Activated CD4-positive, CD25-positive, alpha-beta regulatory T cell treated with anti-CD3 and anti-CD28 coated beads, Interleukin-2, amount 50 U/mL, for 24 hours (primary cell): ENCODE measurements around the gene RAP1A.
A peak's percentile ranks its signal among the peaks of the same experiment; 100 is the strongest.
"Not testable (repeated sequence)": the region's sequence is repeated elsewhere in the genome, so short reads cannot be mapped to it uniquely, and the experiment has no call there.

Experiments used
- ATAC-seq, 2 donors: fragments of 150-1000 bp; cut with Tn5 transposase; one replicate each; pipeline ENCODE4 v1.10.0; 2021; ENCODE audit warnings: mild to moderate bottlenecking in 1 of 2, moderate library complexity in 1 of 2

Gene RAP1A

DNA sequence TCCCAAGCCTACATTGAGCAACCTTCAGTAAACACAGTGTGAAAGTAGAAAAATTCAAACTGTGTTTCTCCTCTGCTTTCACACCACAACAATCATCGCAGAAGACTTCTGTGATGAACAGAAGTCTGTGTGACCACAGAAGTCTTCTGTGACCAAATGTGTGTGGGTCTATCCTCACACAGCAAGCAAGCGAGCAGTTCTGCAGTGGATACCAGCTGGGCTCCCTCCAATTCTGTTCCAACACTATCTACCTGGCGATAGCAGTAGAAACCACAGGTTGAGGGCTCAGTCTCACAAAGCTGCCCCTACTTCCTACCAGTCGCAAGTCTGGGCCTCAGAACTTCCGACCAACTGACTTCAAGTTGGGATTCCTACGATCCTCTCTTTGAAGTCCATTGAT lies 21.0 kb upstream of the RAP1A start:
- ATAC-seq: peak; percentile 4

DNA sequence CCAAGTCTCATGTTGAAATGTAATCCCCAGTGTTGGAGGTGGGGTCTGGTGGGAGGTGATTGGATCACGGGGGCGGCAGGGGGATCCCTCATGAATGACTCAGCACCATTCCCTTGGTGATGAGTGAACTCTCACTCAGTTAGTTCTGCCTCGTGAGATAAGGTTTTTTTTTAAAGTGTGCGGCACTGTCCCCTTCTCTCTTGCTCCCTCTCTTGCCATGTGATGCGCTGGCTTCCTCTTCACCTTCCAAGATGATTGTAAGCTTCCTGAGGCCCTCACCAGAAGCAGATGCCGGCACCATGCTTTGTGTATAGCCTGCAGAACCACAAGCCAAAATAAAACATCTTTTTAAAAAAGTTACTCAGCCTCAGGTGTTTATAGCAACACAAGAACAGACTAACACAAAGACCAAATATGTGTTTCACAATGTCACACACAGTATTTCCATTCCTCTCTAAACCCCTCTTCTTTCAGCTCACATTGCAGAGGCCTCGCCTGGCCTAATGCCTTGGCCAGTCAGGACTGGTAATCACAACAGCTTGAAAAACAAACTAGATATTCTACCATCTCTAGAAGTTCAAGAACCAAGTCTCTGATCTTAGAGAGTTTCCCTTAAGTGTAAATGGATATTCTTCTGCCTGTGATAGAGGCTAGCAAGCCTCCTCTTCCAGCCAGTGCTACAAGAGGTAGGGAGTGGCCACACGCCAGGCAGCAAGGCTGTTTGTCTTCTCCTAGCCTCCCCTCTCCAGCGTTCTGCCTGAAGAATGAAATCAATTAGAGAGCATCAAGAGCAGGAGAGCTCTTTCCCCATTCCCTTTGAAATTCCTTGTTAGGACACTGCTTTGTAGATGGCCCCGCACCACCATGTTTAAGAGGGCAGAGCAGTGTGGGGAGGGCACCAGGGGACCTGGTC lies 19.6 kb upstream of the RAP1A start:
- ATAC-seq: no peak

DNA sequence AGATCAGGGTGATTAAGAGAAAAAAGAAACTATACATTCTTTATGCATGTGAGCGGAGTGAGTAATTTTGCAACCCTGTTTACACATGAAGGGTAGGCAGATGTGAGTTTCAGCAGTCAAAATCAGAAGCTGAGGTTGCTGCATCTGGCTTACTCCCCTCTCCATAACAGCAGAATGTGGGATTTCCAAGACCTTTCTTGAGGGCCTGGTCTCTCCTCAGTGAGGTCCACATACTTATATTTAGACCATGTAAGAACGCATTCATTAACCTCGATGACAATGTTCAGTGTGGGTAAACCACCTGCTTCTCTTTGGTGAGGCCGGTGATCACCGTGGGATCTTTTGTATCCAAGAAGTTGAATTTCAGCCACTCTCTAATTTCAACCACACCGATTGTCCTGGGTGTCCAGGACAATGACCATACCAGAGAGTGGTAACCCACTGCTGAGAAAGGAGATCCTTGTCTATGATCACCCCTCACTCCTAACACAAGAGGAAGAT lies 18.7 kb upstream of the RAP1A start:
- ATAC-seq: peak; percentile 67 to 71

DNA sequence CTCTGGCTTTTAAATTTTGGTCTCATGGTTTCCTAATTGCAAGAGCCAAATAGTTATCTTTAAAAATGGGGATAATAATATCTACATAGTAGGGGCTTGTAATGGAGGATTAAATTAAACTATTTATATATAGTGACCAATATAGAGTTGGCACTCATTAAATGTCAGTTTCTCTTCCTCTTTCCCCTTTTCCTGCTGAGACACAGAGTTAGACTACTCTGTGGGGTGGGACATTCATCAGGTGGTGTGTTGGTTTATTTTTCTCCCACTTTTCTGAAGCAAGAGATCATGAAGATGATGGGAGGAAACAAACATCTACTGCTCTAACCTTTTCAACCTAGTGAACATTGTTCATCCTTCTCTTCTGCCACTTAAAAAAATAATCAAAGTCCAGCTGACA lies 17.3 kb upstream of the RAP1A start:
- no peak for ATAC-seq

DNA sequence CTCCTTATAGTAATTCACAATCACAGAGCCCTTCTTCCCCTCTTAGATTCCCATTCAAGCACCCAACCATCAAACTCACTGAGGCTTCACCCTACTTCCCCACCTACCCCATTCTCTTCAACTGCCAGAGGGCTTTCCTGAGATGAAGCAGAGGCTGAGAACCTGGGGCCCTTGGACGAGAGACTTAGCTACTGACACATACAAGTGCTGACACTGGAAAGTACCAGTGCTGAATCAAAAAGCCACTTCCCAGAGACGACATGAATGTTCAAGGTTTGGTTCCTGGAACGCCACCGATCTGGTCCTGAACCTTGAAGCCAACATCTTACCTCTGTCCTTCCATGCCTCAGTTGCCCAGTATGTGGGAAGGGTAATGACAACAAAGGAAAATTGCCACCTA lies 16.6 kb upstream of the RAP1A start:
- ATAC-seq: peak; percentile 16 to 17

DNA sequence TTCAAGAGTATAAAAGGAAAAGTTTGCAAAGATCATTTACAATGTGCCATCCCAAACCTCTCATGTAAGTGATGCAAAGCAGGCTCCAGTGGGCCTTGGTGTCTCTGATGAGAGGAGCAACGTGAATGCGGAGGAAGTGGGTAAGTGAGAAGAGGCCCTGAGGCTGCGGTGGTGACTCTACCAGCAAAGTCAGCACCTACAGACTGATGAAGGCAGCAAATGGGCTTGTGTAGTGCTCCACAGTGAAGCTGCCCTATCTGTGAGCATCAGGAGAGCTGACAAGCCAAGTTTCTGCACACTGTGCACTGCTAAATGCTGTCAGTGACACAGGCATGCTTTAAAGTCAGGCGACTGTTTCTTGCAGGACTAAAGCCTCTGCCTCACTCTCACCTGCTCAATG lies 15.6 kb upstream of the RAP1A start:
- peak; percentile 78 to 83 for ATAC-seq

GRCh38 chr1:111604931-111605330 lies 14.7 kb upstream of the RAP1A start:
- no peak for ATAC-seq

DNA sequence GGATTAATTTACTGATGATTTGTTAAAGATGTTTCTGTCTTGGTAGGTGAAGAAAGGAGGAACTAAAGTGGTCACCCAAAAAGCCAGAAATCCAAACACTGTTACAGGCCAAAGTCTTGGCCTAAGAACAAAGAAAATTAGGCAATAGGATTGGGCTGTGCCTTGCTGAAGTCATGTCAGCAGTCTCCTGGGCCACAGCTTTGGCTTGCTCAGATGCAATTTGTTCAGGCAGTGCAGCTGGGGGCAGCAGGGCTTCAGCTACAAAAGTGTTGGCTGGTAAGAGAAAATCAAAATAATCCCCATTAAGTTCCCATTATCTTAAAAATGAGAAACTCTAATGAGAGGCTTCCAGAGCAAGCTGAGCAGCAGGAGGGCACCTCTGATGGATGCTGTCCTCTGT lies 14.0 kb upstream of the RAP1A start:
- no peak for ATAC-seq

GRCh38 chr1:111606457-111607215 lies 13.0 kb upstream of the RAP1A start:
- ATAC-seq: not testable (repeated sequence)

DNA sequence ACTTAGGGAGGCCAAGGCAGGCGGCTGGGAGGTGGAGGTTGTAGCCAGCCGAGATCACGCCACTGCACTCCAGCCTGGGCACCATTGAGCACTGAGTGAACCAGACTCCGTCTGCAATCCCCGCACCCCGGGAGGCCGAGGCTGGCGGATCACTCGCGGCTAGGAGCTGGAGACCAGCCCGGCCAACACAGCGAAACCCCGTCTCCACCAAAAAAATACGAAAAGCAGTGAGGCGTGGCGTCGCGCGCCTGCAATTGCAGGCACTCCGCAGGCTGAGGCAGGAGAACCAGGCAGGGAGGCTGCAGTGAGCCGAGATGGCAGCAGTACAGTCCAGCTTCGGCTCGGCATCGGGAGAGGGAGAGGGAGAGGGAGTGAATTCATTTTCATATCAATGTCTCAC lies 11.1 kb upstream of the RAP1A start:
- not testable (repeated sequence) for ATAC-seq

DNA sequence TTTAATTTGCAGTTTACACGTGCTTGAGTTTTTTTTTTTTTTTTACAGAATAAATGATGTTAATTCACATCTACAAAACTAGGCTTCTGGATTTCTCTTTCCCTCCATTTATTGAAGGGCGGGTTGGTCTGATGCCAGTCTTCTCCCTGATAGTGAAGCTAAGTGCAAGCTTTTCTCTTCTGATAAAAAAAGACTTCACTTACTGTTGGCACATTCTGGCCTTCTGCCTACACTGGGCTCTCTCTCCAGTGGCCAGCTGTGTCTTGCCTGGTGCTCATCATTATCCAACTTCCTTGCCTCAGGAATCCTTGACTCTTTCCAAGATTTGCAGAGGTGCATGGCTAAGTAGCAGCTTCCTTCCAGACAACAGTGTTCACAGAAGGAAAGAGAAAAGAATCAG lies 7.6 kb upstream of the RAP1A start:
- no peak for ATAC-seq

GRCh38 chr1:111615870-111616715 lies 3.5 kb upstream of the RAP1A start:
- peak; percentile 37 to 41 for ATAC-seq

GRCh38 chr1:111618081-111618480 lies 1.5 kb upstream of the RAP1A start:
- peak; percentile 8 to 29 for ATAC-seq

- ATAC-seq: peak; percentile 1 to 2
Observed at GRCh38 chr1:111618961-111619634, 491 bp upstream of the RAP1A start.

DNA sequence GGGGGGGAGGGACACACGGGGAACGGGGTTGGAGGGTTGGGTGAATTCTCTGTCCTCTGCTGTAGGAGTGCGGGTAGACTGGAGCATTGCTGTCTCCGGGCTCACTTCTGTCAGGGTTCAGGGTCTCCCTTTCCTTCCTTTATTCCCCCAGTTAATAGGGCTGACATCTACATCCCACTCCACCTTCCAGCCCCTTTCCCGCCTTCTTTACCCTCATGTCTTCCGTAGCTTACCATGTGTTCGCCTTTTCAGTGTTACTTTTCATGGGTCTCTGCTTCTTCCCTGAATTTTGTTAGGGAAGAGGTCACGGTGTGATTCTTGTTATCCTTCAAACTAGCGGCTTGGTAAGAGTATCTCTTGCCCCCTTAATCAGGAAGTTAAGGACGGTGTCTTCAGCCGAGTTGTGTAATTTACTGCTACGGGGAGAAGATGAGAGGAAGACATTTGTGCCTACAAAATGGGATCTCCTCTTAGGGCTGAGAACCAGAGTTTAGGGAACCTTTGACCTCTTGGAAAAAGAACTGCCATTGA lies 917 bp downstream of the RAP1A start:
- ATAC-seq: peak; percentile 4 to 5

- ATAC-seq: no peak
Observed at GRCh38 chr1:111621050-111621449, 1.5 kb downstream of the RAP1A start.

GRCh38 chr1:111622166-111622565 lies 2.6 kb downstream of the RAP1A start:
- ATAC-seq: no peak

- peak; percentile 54 to 69 for ATAC-seq
Observed at GRCh38 chr1:111624382-111624781, 4.8 kb downstream of the RAP1A start.

GRCh38 chr1:111625276-111625675 lies 5.7 kb downstream of the RAP1A start:
- ATAC-seq: no peak

DNA sequence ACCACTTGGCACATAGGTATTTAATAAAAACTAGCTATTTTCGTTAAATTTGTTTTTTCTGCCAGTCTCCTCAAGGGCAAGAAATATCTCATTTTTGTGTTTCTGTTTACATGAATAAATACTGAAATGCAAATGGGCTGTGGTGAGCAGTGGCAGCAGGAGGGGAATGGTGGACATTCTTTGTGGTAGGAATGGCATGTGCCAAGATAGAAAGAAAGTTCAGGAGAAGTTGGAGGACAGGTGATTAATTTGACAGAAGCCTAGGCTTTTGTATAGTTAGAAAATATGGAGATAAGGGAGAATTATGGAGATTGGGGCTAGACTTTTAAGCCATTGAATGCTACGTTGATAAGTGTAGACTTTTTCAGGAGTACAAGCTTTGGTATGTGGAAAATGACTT lies 8.6 kb downstream of the RAP1A start:
- ATAC-seq: no peak

DNA sequence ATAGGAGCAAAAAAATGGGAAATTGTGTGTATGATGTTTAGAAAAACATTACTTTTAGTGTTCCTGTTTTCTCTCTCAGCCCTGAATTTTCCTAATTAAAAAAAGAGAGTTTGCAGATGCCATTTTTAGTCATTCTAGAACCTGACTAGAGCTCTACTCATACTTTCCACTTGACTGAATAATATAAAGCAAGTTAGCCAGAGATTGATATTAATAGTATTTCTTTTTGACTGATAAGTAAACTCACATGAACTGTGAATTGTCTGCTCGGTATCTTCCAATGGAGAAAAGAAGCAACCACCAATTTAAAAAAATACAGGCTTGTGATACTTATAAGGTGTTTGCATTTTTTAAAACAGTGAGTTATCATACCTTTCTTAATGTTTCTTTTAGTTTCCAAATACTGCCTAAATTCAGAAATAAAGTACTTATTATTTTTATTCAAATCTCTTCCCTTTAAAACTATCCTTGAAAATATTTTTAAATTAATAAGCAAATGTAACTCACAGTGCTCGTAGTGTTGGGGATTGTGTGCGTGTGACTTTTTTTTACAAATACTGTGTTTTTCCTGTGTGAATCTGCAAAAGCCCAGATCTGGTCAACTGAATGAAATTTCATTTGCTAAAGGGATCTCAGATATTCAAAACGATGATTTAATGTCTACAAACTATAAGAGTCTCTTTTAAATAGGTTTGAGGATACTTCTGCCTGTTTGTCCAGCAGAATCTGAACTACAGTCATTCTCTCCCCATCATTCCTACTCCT lies 9.8 kb downstream of the RAP1A start:
- peak; percentile 54 to 60 for ATAC-seq
